ENCODE data around the gene CELF2. TPM values are rescaled to one million over a fixed set of nuclear protein-coding genes. Genes with fewer than 3 reads are reported as not detected.

Gene CELF2
- total RNA-seq, 2 donors from 2014 or later: 63.2 to 69.4 TPM

GRCh38 chr10:11177381-11177780, 159.7 kb downstream of the CELF2 start:
- H3K27ac ChIP-seq: peak overlapping the region; percentile 70 to 74
- H3K4me1 ChIP-seq: peaks cover 0 to 74% of the 10 kb centered on the region in 2 donors
- no peak for TF ChIP-seq CTCF (IDR thresholded peaks at IDR 0.05)
- DNase-seq (ENCODE audit: low spot score): no peak
- no peaks in the 10 kb centered on the region for H3K36me3 ChIP-seq
- H3K27me3 ChIP-seq: no peaks in the 10 kb centered on the region
- H3K4me3 ChIP-seq: no peak overlapping the region
- H3K9me3 ChIP-seq: no peaks in the 10 kb centered on the region

GRCh38 chr10:11177926-11178471, 160.3 kb downstream of the CELF2 start:
- Histone ChIP-seq H3K27ac (peak overlapping the region; percentile 70 to 74), H3K4me3 (no peak overlapping the region), H3K36me3 (no peaks in the 10 kb centered on the region), H3K4me1 (peaks cover 0 to 76% of the 10 kb centered on the region in 2 donors), H3K9me3 (no peaks in the 10 kb centered on the region), H3K27me3 (no peaks in the 10 kb centered on the region)
- DNase-seq (ENCODE audit: low spot score): no peak
- TF ChIP-seq CTCF (IDR thresholded peaks at IDR 0.05): peak in 1 of 2 donors; percentile 47

GRCh38 chr10:11178606-11179515, 161.2 kb downstream of the CELF2 start:
- no peaks in the 10 kb centered on the region for H3K9me3 ChIP-seq
- H3K27ac ChIP-seq: peak overlapping the region; percentile 70 to 74
- H3K36me3 ChIP-seq: no peaks in the 10 kb centered on the region
- no peaks in the 10 kb centered on the region for H3K27me3 ChIP-seq
- H3K4me3 ChIP-seq: no peak overlapping the region
- DNase-seq (ENCODE audit: low spot score): no peak
- TF ChIP-seq CTCF (IDR thresholded peaks at IDR 0.05): no peak
- peaks cover 0 to 77% of the 10 kb centered on the region in 2 donors for H3K4me1 ChIP-seq

- H3K4me1 ChIP-seq: peaks cover 0 to 72% of the 10 kb centered on the region in 2 donors
- no peak overlapping the region for H3K4me3 ChIP-seq
- H3K36me3 ChIP-seq: no peaks in the 10 kb centered on the region
Observed at GRCh38 chr10:11179516-11180105, 161.9 kb downstream of the CELF2 start.

GRCh38 chr10:11180228-11180627, 162.6 kb downstream of the CELF2 start:
- peak overlapping the region; percentile 70 to 74 for H3K27ac ChIP-seq
- H3K27me3 ChIP-seq: no peaks in the 10 kb centered on the region
- H3K4me1 ChIP-seq: peaks cover 0 to 66% of the 10 kb centered on the region in 2 donors
- H3K9me3 ChIP-seq: no peaks in the 10 kb centered on the region
- TF ChIP-seq CTCF (IDR thresholded peaks at IDR 0.05): no peak
- no peak overlapping the region for H3K4me3 ChIP-seq
- no peaks in the 10 kb centered on the region for H3K36me3 ChIP-seq
- DNase-seq (ENCODE audit: low spot score): no peak

More at GRCh38 chr10:11179516-11180105, 161.9 kb downstream of the CELF2 start:
- H3K27ac ChIP-seq: peak overlapping the region; percentile 70 to 74
- no peaks in the 10 kb centered on the region for H3K27me3 ChIP-seq
- DNase-seq (ENCODE audit: low spot score): no peak
- no peaks in the 10 kb centered on the region for H3K9me3 ChIP-seq
- no peak for TF ChIP-seq CTCF (IDR thresholded peaks at IDR 0.05)
